ENCODE results near the gene STK17B.

STK17B gene

DNA sequence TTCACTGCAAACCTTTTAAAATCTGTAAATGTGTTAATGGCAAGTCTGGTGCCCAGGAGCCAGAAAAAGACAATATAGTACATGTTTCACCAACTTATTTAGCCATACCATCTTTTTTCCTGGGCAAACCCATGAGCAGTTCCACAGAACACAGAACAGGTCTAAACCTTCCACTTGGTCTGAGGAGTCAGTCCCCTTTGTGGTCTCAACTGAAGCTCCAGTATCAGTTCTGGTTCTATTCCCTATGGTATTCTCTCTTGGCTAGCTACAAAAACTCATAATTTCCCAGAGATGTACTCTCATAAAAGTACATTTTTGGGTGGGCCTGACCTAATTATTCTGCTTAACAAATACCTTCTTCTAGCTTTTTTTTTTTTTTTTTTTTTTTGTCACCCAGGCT, 31.2 kb downstream of the STK17B start:
- Histone ChIP-seq H4K20me1 (ENCODE audit: control insufficient read depth, insufficient read depth, low read depth, low read length) (no peaks in the 10 kb centered on the region), H3K27ac (ENCODE audit: low read depth, low read length) (no peak overlapping the region), H3K9me2 (replicated peaks; ENCODE audit: control insufficient read depth, low read length) (no peaks in the 10 kb centered on the region), H3K4me1 (ENCODE audit: control insufficient read depth, low read length) (no peaks in the 10 kb centered on the region), H3F3A (ENCODE audit: control insufficient read depth, insufficient read depth) (peaks cover 75% of the 10 kb centered on the region), H3K27me3 (ENCODE audit: control insufficient read depth, low read length) (no peaks in the 10 kb centered on the region), H3K9me3 (ENCODE audit: control insufficient read depth, insufficient read depth, low read length) (no peaks in the 10 kb centered on the region), H3K79me2 (ENCODE audit: control insufficient read depth, low read length) (peaks cover 48% of the 10 kb centered on the region), H3K36me3 (ENCODE audit: control insufficient read depth, low read length) (peaks cover 97% of the 10 kb centered on the region), H3K4me2 (ENCODE audit: low read length) (no peak overlapping the region), H3K4me3 (ENCODE audit: low read length) (no peak overlapping the region)
- no peak for TF ChIP-seq EZH2phosphoT487 (IDR thresholded peaks at IDR 0.05; ENCODE audit: borderline replicate concordance, low read length)
- no peak for TF ChIP-seq CTCF (IDR thresholded peaks at IDR 0.05; ENCODE audit: low read depth, low read length, poor library complexity, severe bottlenecking)

GRCh38 chr2:196137271-196137670, 34.1 kb downstream of the STK17B start:
- H3K9me3 ChIP-seq (ENCODE audit: control insufficient read depth, insufficient read depth, low read length): no peaks in the 10 kb centered on the region; the same call in 1 of the 2 replicates
- H3K79me2 ChIP-seq (ENCODE audit: control insufficient read depth, low read length): peaks cover 22% of the 10 kb centered on the region
- no peak for TF ChIP-seq CTCF (IDR thresholded peaks at IDR 0.05; ENCODE audit: low read depth, low read length, poor library complexity, severe bottlenecking)
- no peak for TF ChIP-seq EZH2phosphoT487 (IDR thresholded peaks at IDR 0.05; ENCODE audit: borderline replicate concordance, low read length)
- peaks cover 84% of the 10 kb centered on the region for H3F3A ChIP-seq (ENCODE audit: control insufficient read depth, insufficient read depth)
- H3K4me3 ChIP-seq (ENCODE audit: low read length): no peak overlapping the region
- no peak overlapping the region for H3K27ac ChIP-seq (ENCODE audit: low read depth, low read length)
- peaks cover 97% of the 10 kb centered on the region for H3K36me3 ChIP-seq (ENCODE audit: control insufficient read depth, low read length)
- H3K4me2 ChIP-seq (ENCODE audit: low read length): no peak overlapping the region
- peaks cover 5% of the 10 kb centered on the region for H3K4me1 ChIP-seq (ENCODE audit: control insufficient read depth, low read length)
- no peaks in the 10 kb centered on the region for H3K27me3 ChIP-seq (ENCODE audit: control insufficient read depth, low read length)
- H3K9me2 ChIP-seq (replicated peaks; ENCODE audit: control insufficient read depth, low read length): no peaks in the 10 kb centered on the region
- H4K20me1 ChIP-seq (ENCODE audit: control insufficient read depth, insufficient read depth, low read depth, low read length): no peaks in the 10 kb centered on the region

DNA sequence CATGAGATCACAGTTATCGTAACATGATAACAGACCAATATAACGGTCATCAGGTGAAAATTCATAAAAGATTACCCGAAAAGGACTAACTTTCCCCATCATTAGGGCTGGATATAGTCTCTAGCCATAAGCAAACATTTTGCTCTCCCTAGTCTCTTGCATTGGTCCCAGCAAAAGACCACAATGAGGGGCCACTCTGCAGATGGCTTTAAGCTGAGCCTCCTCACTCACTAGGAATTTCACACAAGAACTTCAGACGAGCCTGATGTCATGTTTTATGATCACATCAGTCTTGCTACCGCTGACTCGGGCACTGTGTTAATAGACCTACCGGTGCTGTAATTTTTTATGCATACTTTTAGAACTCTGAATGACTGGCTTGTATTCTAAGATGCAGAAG, 35.2 kb downstream of the STK17B start:
- Histone ChIP-seq H3K4me2 (ENCODE audit: low read length) (no peak overlapping the region), H3K4me3 (ENCODE audit: low read length) (no peak overlapping the region), H3K9me3 (ENCODE audit: control insufficient read depth, insufficient read depth, low read length) (peaks cover 10% of the 10 kb centered on the region; the same call in 1 of the 2 replicates), H3F3A (ENCODE audit: control insufficient read depth, insufficient read depth) (peaks cover 86% of the 10 kb centered on the region), H3K4me1 (ENCODE audit: control insufficient read depth, low read length) (peaks cover 15% of the 10 kb centered on the region), H3K36me3 (ENCODE audit: control insufficient read depth, low read length) (peaks cover 91% of the 10 kb centered on the region), H3K27me3 (ENCODE audit: control insufficient read depth, low read length) (no peaks in the 10 kb centered on the region), H3K27ac (ENCODE audit: low read depth, low read length) (no peak overlapping the region), H4K20me1 (ENCODE audit: control insufficient read depth, insufficient read depth, low read depth, low read length) (no peaks in the 10 kb centered on the region), H3K9me2 (replicated peaks; ENCODE audit: control insufficient read depth, low read length) (no peaks in the 10 kb centered on the region), H3K79me2 (ENCODE audit: control insufficient read depth, low read length) (peaks cover 15% of the 10 kb centered on the region)
- TF ChIP-seq CTCF (IDR thresholded peaks at IDR 0.05; ENCODE audit: low read depth, low read length, poor library complexity, severe bottlenecking) (no peak), EZH2phosphoT487 (IDR thresholded peaks at IDR 0.05; ENCODE audit: borderline replicate concordance, low read length) (no peak)
